Measurements from ENCODE around the gene LHFPL4.
"Not testable (repeated sequence)": the region's sequence is repeated elsewhere in the genome, so short reads cannot be mapped to it uniquely, and the experiment has no call there.

LHFPL4 gene

DNA sequence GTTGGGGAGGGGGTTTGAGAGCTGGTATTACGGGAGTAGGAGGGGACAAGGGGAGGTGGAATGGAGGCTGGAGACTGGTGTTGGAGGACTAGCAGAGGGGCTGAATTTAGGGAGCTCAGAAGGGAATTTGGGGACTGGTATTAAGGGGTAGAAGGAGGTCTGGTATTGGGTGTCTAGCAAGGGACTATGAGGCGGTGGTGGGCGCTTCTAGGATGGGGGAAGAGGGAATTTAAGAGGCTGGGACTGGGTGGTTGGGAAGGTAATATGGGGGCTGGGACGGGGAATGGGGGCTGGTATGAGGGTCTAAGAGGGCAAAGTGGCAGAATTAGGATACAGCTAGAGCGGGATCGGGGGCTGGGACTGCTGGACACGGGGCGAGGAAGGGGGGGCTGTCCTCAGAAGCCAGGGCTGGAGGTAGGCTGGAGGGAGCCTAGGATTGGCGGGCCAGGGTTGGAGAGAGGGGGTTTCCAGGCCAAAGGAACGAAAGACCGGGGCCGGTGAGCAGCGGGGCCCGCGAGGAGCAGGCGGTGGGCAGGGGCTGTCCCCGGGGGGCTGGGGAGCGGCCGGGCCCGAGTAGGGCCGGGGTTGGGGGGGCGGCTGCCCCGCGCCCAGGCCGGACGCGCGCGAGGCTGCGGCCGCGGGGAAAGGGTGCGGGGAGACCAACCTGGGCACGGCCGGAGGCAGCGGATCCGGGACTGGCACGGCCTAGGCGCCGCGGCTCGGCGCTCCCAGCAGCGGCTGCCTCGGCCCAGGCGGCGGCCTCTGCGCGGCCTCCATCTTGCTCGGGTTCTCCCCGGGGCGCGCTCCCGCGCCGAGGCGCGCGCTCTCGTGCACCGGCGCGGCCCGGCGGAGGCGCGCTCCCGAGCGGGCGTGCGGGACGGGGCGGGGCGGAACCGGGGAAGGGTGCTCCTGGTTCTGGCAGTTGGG, at the start of gene LHFPL4:
Gene LHFPL4, minus strand, starts transcription at position 802 of the 927 bp plus-strand sequence. CDS start 1,143 bp downstream, outside the sequence.
- no peak for TF ChIP-seq BHLHE40 (IDR thresholded peaks at IDR 0.05; ENCODE audit: borderline replicate concordance)
- CTCF ChIA-PET, result no interaction called here
- POLR2A ChIA-PET, result no interaction called here
- DNase-seq (ENCODE audit: extremely low spot score), result no peak

GRCh38 chr3:9602620-9603019, 49.0 kb upstream of the LHFPL4 start:
- ChIA-PET CTCF (no interaction called here), POLR2A (no interaction called here)
- TF ChIP-seq CTBP1 (IDR thresholded peaks at IDR 0.05; ENCODE audit: borderline replicate concordance) (no peak), BHLHE40 (IDR thresholded peaks at IDR 0.05; ENCODE audit: borderline replicate concordance) (no peak), ZNF384 (IDR thresholded peaks at IDR 0.05) (no peak), L3MBTL2 (conservative IDR thresholded peaks at IDR 0.05) (no peak), FOXM1 (IDR thresholded peaks at IDR 0.05; ENCODE audit: borderline replicate concordance) (no peak), FOXA1 (IDR thresholded peaks at IDR 0.05) (no peak), NFRKB (IDR thresholded peaks at IDR 0.05) (no peak), LEF1 (IDR thresholded peaks at IDR 0.05; ENCODE audit: borderline replicate concordance) (no peak)
- no peak for DNase-seq (ENCODE audit: extremely low spot score)

GRCh38 chr3:9601006-9601581, 47.5 kb upstream of the LHFPL4 start:
- DNase-seq (ENCODE audit: extremely low spot score); CTCF ChIA-PET; POLR2A ChIA-PET: not testable (repeated sequence)

GRCh38 chr3:9600597-9600996, 47.0 kb upstream of the LHFPL4 start:
- CTCF ChIA-PET, result no interaction called here
- TF ChIP-seq ZNF384 (IDR thresholded peaks at IDR 0.05) (no peak), FOXK2 (IDR thresholded peaks at IDR 0.05) (no peak), LEF1 (IDR thresholded peaks at IDR 0.05; ENCODE audit: borderline replicate concordance) (no peak), BHLHE40 (IDR thresholded peaks at IDR 0.05; ENCODE audit: borderline replicate concordance) (no peak), ELF4 (IDR thresholded peaks at IDR 0.05) (no peak), FOXA1 (IDR thresholded peaks at IDR 0.05) (no peak), TARDBP (IDR thresholded peaks at IDR 0.05) (no peak), SP1 (IDR thresholded peaks at IDR 0.05) (no peak), FOXM1 (IDR thresholded peaks at IDR 0.05; ENCODE audit: borderline replicate concordance) (no peak), ARNT (IDR thresholded peaks at IDR 0.05) (no peak), NFRKB (IDR thresholded peaks at IDR 0.05) (no peak), HDGF (IDR thresholded peaks at IDR 0.05; ENCODE audit: borderline replicate concordance) (no peak)
- no peak for DNase-seq (ENCODE audit: extremely low spot score)
- POLR2A ChIA-PET, result no interaction called here

DNA sequence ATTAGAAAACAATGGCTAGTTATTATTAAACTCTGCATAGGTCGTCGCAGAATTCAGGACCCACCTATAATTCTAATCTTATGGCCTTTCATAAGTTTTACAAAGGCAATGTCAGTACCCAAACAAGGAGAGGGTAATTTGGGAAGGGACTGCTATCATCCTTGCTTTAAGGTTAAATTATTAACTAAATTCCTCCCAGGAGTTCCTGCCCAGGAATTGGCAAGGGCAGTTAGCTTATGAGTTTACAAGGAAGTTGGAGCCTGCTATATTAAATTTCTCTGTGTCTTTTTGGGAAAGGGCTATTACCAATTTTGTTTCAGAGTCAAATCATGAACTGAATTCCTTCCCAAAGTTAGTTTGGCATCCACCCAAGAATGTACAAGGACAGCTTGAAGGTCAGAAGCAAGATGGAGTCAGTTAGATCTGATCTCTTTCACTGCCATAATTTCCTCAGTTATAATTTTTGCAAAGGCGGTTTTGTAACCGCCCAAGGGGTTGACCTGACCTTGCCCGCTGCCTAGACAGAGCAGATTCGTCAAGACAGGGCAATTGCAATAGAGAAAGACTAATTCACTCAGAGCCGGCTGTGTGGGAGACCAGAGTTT, 45.3 kb upstream of the LHFPL4 start:
- TF ChIP-seq TARDBP (IDR thresholded peaks at IDR 0.05) (no peak), FOXM1 (IDR thresholded peaks at IDR 0.05; ENCODE audit: borderline replicate concordance) (no peak), SUZ12 (IDR thresholded peaks at IDR 0.05) (no peak), SP1 (IDR thresholded peaks at IDR 0.05) (no peak), HDGF (IDR thresholded peaks at IDR 0.05; ENCODE audit: borderline replicate concordance) (no peak), CTBP1 (IDR thresholded peaks at IDR 0.05; ENCODE audit: borderline replicate concordance) (no peak)
- TF ChIP-seq, protein P1, sequence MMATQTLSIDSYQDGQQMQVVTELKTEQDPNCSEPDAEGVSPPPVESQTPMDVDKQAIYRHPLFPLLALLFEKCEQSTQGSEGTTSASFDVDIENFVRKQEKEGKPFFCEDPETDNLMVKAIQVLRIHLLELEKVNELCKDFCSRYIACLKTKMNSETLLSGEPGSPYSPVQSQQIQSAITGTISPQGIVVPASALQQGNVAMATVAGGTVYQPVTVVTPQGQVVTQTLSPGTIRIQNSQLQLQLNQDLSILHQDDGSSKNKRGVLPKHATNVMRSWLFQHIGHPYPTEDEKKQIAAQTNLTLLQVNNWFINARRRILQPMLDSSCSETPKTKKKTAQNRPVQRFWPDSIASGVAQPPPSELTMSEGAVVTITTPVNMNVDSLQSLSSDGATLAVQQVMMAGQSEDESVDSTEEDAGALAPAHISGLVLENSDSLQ (IDR thresholded peaks at IDR 0.05), result no peak
- CTCF ChIA-PET, result no interaction called here
- POLR2A ChIA-PET, result no interaction called here
- DNase-seq (ENCODE audit: extremely low spot score), result no peak

- CTCF ChIA-PET, result no interaction called here
- TF ChIP-seq L3MBTL2 (conservative IDR thresholded peaks at IDR 0.05) (no peak), NFRKB (IDR thresholded peaks at IDR 0.05) (no peak), SP1 (IDR thresholded peaks at IDR 0.05) (no peak), LEF1 (IDR thresholded peaks at IDR 0.05; ENCODE audit: borderline replicate concordance) (no peak), ARNT (IDR thresholded peaks at IDR 0.05) (no peak), SUZ12 (IDR thresholded peaks at IDR 0.05) (no peak), HDGF (IDR thresholded peaks at IDR 0.05; ENCODE audit: borderline replicate concordance) (no peak)
These were observed 42.3 kb upstream of the LHFPL4 start for GRCh38 chr3:9595877-9596276.

DNA sequence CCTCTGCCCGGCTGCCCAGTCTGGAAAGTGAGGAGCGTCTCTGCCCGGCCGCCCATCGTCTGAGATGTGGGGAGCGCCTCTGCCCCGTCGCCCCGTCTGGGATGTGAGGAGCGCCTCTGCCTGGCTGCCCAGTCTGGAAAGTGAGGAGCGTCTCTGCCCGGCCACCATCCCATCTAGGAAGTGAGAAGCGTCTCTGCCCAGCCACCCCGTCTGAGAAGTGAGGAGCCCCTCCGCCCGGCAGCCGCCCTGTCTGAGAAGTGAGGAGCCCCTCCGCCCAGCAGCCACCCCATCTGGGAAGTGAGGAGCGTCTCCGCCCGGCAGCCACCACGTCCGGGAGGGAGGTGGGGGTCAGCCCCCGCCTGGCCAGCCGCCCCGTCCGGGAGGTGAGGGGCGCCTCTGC, 38.2 kb upstream of the LHFPL4 start:
- CTCF ChIA-PET; DNase-seq (ENCODE audit: extremely low spot score); POLR2A ChIA-PET: not testable (repeated sequence)

More at GRCh38 chr3:9595877-9596276, 42.3 kb upstream of the LHFPL4 start:
- DNase-seq (ENCODE audit: extremely low spot score), result no peak
- POLR2A ChIA-PET, result no interaction called here

DNA sequence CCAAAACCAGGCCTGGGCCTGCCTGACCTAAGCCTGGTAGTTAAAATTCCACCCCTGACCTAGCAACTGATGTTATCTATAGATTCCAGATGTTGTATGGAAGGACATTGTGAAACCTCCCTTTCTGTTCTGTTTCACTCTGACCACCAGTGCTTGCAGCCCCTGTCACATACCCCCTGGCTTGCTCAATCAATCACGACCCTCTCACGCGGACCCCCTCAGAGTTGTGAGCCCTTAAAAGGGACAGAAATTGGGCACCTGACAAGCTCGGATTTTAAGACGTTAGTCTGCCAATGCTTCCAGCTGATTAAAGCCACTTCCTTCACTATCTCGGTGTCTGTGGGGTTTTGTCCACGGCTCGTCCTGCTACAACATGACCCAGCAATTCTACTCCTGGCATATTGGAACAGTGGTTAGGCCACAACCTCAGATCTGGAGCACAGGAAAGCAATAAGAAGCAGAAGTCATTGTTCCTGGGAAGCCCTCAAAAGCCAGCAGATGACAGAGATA, 36.7 kb upstream of the LHFPL4 start:
- ChIA-PET CTCF (no interaction called here), POLR2A (no interaction called here)
- TF ChIP-seq BHLHE40 (IDR thresholded peaks at IDR 0.05; ENCODE audit: borderline replicate concordance) (no peak), ARNT (IDR thresholded peaks at IDR 0.05) (no peak), SP1 (IDR thresholded peaks at IDR 0.05) (no peak), SUZ12 (IDR thresholded peaks at IDR 0.05) (no peak), NFRKB (IDR thresholded peaks at IDR 0.05) (no peak), HDGF (IDR thresholded peaks at IDR 0.05; ENCODE audit: borderline replicate concordance) (no peak)
- DNase-seq (ENCODE audit: extremely low spot score), result no peak
